NCI-H128 (cell line): ENCODE measurements around the gene TRIM62.
A peak's percentile ranks its signal among the peaks of the same experiment; 100 is the strongest.

ENCODE experiments used
- DNase-seq: peaks from one replicate; lab custom pipeline; 2025; ENCODE audit not compliant: unreplicated experiment; lab: John Stamatoyannopoulos, UW

The TRIM62 gene

DNA sequence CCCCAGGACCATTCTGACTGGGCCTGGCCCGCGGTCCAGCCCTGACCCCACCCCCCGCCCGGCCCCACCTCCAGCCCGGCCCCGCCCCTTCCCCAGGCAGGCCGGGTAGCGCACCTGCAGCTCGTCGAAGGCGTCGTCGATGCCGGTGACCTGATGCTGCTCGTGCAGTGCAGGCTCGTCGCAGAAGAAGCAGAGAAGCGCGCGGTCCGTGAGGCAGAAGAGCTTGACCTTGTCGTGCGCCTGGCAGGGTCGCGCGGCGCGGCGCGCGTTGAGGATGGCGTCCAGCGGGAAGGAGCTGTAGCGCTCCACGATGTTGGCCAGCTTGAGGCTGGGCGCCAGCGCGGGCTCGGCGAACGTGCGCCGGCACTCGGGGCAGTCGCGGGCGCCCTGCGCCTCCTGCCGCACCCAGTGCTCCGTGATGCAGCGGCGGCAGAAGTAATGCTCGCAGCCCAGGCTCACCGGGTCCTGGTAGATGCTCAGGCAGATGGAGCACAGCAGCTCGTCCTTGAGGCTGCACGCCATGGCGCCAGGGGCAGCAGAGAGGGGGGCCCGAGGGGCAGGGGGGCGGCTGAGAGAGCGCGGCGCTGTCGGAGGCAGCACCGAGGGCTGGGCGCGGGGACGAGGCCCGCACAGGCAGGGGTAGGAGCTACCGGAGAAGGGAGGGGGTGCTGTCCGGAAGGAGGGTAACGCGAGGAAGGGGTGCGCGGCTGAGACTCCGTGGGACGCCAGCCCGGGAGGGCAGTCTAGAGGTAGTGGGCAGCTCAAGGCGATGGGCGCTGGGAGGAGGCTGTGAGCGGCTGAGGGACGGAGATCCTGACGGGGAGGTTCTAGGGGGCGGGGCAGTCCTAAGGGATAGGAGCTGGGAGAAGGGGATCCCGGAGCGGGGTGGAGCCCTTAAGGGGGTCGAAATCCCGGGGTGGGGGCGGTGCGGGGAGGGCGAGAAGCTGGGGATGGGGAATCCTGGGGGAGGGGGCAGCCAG is 642 bp downstream of the TRIM62 start:
- DNase-seq = peak; percentile 76

DNA sequence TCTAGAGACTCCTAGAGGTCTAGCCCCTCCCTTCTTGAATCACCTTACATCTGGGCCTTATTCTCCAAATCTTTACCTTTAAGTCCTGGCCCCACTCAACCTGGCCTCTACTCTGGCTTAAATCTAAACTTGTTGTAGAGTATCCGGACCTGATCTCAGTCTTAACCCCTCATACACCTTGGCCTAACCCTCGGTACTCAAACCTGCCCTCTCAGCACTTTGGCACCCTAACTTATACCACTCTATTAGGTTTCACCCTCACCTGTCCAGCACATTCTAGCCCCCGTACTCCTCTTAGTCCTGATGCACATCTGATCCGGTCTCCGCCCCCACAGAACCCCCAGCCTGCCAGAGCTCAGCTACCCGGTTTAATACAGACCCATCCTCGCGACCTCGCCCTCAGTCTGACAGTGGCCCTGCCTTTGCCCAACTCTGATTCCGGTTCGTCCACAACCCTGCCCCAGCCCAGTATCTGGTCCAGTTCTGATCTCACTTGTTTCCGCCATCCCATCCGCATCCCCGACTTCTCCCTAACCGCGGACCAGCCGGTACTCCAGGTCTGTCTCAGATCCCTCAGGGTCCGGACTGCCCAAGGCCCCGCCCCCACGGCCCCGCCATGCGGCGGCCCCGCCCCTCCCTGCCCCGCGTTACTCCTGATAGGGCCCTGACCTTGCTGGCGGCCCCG is 1.5 kb downstream of the TRIM62 start:
- no peak for DNase-seq

- DNase-seq = no peak
Measured at GRCh38 chr1:33178836-33179439, 2.9 kb downstream of the TRIM62 start.

- DNase-seq = no peak
Measured at GRCh38 chr1:33177996-33178540, 3.8 kb downstream of the TRIM62 start.

GRCh38 chr1:33176887-33177286 is 5.0 kb downstream of the TRIM62 start:
- DNase-seq = no peak

DNA sequence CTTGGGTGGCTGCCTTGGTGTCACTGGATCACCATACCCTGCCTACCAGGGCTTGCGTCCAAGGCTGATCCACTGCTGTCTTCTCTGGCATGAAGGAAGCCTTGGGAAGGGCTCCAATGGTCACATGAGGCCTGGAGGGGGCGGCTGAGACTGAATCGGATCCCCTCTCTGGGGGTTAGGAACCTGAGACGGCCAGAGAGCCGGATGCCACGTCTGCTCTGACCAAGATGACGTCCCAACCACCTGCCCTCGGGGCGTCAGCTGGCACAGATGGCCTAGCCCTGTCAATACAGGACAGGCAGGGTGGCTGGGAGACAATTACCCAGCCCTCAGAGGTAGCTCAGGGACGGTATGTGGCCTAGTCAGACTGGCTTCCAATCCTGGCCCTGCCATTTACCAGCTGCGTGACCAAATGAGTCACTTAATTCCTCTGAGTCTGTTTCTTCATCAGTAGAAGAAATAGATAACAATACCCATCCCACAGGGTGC is 5.4 kb downstream of the TRIM62 start:
- no peak for DNase-seq

DNA sequence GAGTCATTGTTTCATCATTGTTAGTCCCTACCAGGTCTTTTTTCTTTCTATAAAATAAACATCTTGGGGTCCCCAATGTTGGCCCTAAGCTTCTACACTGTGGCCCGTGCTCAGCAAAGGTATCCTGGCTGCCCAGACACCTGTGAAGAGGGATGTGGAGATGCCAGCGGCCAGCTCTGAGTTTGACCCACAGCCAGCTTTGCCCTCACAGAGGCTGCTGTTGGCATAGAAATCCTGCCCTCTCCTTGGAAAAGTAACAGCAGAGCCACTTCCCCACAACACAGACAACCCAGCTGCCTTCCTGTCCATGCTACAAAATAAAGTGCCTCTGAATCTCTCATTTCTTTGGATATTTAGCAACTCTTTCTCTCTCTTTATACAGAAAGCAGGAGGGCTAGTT is 6.0 kb downstream of the TRIM62 start:
- DNase-seq = no peak

GRCh38 chr1:33173091-33173490 is 8.8 kb downstream of the TRIM62 start:
- no peak for DNase-seq

- DNase-seq = no peak
Measured at GRCh38 chr1:33171977-33172813, 9.6 kb downstream of the TRIM62 start.

DNA sequence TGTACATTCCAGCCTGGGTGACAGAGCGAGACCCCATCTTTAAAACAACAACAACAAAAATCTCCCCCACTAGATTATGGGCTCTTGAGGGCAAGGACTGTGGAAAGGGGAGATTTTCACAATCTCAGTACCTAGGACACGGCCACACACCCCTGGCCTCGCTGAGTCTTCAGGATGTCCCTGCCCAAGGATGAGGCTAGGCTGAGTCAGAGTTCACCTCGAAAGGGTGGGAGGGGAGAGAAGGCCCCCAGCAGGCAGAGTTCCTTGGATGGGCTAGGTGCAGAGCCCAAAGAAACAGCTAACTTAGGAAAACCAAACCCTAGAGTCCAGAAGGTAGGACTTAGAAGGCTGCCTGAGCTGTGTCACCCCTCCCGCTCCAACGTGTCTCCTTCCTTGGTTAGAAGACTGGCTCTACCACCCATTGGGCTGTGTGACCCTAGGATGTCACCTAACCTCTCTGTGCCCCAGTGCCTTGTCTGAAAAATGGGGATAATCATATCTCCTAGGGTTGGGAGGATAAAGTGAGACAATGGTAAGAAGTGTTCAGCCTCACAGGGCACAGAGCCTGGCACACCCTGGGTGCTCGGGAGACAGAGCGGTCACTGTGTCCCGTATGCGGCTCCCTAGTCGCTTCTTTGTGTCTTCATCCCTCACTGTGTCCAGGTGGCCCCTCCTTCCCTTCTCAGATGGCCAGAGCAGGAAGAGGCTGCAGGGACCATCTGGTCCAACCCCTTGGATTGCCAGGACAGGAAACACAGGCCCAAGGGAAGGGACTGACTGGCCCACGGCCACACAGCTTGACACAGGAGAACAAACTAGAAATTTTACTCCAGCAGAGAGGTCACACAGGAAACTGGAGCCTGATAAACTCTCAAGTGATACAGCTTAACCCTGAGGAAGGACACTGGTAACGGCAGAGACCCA is 11.2 kb downstream of the TRIM62 start:
- no peak for DNase-seq

DNA sequence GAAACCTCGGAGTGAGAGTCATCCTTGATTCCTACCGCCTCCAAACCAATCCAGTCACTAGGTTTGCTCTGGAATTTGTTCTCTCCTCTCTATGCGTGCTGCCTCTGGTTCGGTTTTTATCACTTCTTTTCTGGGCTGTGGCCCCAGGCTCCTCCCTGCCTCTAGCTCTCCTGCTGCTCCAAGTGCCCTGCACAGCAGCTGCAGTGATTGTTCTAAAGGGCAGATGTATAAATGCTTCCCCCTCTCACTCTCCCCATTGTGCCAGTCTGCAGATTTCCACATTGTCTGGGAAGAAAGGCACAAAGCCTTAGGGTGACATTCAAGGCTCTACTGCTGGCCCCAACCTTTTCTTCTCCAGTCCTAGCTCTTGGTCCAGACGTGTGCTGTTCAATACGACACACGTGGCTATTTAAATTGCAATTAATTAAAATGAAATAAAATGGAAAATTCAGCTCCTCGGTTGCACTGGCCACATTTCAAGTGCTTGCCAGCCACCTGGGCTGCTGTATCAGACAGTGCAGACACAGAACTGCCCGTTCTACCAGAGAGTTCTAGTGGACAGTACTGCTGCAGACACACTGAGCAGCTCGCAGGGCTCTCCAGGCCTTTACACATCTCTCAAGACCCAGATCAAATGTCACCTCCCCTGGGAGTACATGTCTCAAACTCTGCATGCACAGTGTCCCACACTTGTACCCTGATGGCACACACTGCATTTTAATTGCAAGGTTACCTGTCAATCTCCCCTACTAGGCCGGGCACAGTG is 12.4 kb downstream of the TRIM62 start:
- peak; percentile 20 for DNase-seq

- DNase-seq = no peak
Measured at GRCh38 chr1:33168556-33169289, 13.1 kb downstream of the TRIM62 start.

GRCh38 chr1:33167650-33168447 is 14.0 kb downstream of the TRIM62 start:
- DNase-seq = no peak

DNA sequence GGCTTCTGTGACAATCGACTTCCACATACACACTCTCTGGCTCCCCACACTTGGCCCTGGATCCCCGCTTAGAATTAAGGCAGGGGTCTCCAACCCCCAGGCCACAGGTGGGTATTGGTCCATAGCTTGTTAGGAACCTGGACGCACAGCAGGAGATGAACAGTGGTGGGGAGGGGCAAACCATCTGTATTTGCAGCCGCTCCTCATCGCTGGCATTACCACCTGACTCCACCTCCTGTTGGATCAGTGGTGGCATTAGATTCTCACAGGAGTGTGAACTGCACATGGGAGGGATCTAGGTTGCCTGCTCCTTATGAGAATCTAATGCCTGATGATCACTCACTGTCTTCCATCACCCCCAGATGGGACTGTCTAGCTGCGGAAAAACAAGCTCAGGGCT is 16.0 kb downstream of the TRIM62 start:
- DNase-seq = no peak

GRCh38 chr1:33165209-33165608 is 16.6 kb downstream of the TRIM62 start:
- DNase-seq = no peak

DNA sequence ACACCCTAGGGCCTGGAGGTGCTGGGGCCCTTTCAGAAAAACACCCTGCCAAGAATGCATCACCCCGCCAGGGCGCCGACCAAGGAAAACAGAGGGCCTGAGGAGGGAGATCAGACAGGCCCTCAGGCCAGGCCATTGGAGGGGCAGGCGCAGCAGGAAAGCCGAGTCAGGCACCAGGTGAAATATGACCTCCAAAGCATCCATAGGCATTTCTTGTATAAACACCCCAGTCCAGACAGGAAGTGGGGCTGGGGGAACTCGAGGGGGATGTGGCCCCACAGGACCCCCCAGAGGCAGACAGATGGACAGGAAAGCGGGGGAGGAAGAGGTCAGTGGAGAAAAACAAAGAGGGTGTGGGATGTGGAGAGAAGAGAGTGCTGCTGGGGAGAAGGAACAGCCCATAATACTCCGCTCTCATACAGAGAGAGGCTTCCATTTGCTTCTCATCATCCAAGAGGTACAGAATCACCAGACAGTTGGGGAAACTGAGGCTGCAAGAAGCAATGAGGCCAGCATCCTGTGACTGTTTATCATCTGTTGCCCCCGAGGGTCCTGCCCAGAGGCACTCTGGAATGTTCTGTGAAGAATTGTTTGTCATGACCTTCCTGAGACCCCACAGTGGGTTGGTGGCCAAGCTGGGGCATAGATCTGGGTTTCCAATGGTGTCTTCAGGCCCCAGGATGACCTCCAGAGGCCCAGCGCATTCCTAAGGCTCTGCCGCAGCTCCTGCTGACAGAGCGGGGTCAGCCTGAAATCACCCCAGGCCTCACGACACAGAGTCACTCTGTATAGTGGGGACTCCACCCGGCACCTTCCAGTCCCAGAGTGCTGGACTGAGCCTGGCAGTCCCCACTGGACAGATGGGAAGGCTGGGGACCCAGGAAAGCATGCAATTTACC is 18.0 kb downstream of the TRIM62 start:
- DNase-seq = no peak
